HCT116 (cell line): ENCODE measurements around the gene HSPA4.

Experiments
- CTCF ChIP-seq, 3 experiments: fragments of 200-600 bp in 1 of 3; sonication (generic) in 1 of 3; IDR thresholded peaks in 2 of 3; conservative IDR thresholded peaks in 1 of 3; 2 replicates each; pipeline ENCODE4 v1.5.1; 2012 to 2017; ENCODE audit warnings: low read depth in 2 of 3, low read length in 2 of 3, antibody characterized with exemption in 1 of 3, borderline replicate concordance in 1 of 3, control low read depth in 1 of 3, mild to moderate bottlenecking in 1 of 3, mixed read lengths in 1 of 3, mixed run types in 1 of 3, moderate library complexity in 1 of 3; ENCODE audit not compliant: insufficient read depth in 1 of 3
- EZH2 ChIP-seq: fragments of 200-600 bp; sonication (generic); IDR thresholded peaks from 2 replicates; pipeline ENCODE4 v1.6.1; 2017; ENCODE audit warnings: antibody characterized with exemption, mixed run types
- EZH2phosphoT487 ChIP-seq: fragments of 200-600 bp; IDR thresholded peaks from 2 replicates; pipeline ENCODE4 v1.6.1; 2018; ENCODE audit warnings: antibody characterized with exemption, borderline replicate concordance
- POLR2A ChIP-seq: IDR thresholded peaks from 2 replicates; pipeline ENCODE4 v1.7.0; 2011; ENCODE audit warnings: borderline replicate concordance; ENCODE audit not compliant: insufficient read depth, insufficient read length; ENCODE audit errors: extremely low read depth
- POLR2AphosphoS5 ChIP-seq: IDR thresholded peaks from 2 replicates; pipeline ENCODE4 v1.6.1; 2011; ENCODE audit warnings: mild to moderate bottlenecking, low read depth, low read length, moderate library complexity
- RAD21 ChIP-seq: IDR thresholded peaks from 2 replicates; pipeline ENCODE4 v1.6.1; 2012; ENCODE audit warnings: low read depth, mild to moderate bottlenecking
- ZNF274 ChIP-seq: fragments of 200-500 bp; sonication (Bioruptor generic); IDR thresholded peaks from 2 replicates; pipeline ENCODE4 v1.6.1; 2014; ENCODE audit warnings: mild to moderate bottlenecking, low read depth, low read length, inconsistent platforms

DNA sequence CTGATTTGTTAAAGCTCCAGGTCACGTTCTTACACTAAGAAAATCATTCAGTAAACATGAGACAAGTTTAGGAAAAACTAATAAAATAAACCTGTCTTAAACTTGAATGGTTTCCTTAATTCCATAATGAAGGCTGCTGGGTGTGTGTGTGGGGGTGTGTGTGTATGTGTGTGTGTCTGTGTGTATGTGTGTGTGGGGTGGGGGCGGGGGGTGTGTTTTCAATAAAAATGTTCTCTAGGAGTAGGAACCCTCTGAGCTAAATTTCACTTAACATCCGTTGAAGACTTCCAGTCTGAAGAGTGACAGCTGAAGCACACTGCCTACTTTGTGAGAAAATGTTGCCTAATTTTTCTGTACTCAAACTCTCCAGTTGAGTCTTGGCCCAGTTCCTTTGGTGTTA, 54.5 kb downstream of the HSPA4 start:
- no peak for TF ChIP-seq POLR2AphosphoS5
- no peak for TF ChIP-seq POLR2A
- TF ChIP-seq CTCF (IDR thresholded peaks at IDR 0.05 in 2 of 3, conservative IDR thresholded peaks at IDR 0.05 in 1 of 3; ENCODE audit: borderline replicate concordance in 1 of 3, insufficient read depth in 1 of 3, low read depth in 2 of 3, low read length in 2 of 3): no peak
- no peak for TF ChIP-seq EZH2phosphoT487
- no peak for TF ChIP-seq ZNF274
- no peak for TF ChIP-seq RAD21
- no peak for TF ChIP-seq EZH2
